ENCODE data around the gene PLA2G4D.

Gene PLA2G4D

GRCh38 chr15:42089942-42090341, 4.4 kb downstream of the PLA2G4D start:
- DNase-seq (ENCODE audit: low spot score): no peak

GRCh38 chr15:42088801-42089640, 5.3 kb downstream of the PLA2G4D start:
- DNase-seq (ENCODE audit: low spot score): no peak

GRCh38 chr15:42087926-42088800, 6.2 kb downstream of the PLA2G4D start:
- no peak for DNase-seq (ENCODE audit: low spot score)

DNA sequence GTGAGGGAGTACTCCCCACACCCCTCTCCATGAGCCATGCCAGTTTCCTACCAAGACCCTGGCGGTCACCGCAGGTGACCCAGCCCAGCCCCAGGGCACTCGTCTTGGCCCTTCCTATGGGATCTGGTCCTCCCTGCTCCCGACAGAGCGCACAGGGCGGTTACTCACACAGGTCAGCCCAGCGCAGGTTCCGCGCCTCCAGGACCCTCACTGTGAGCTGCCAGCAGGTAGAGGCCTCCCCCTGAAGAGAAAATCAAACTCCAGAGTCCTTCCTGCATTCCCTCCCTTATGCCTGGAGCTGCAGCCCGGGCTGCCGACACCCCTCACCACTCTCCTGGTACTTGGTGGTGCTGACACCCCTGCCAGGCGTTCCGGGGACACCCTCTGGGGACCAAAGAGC, 6.9 kb downstream of the PLA2G4D start:
- no peak for DNase-seq (ENCODE audit: low spot score)

DNA sequence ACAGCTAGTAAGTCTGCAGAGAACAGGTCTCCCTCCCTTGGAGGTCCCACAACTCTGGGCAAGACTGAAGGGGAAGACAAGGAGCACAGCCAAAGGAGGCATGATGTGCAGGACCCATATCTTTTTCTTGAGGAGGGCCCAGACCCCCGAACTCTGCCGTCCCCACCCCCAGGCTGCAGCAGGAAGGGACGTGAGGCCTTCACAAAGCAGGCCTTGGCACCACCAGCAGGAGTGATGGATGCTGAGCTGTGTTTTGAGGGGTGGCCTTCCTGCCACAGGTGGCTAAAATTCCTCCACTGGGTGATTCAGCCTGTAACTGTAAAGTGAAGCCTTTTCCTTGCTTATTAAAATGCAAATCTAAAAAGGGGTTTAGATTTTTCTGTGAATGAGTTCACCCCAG, 8.6 kb downstream of the PLA2G4D start:
- no peak for DNase-seq (ENCODE audit: low spot score)

DNA sequence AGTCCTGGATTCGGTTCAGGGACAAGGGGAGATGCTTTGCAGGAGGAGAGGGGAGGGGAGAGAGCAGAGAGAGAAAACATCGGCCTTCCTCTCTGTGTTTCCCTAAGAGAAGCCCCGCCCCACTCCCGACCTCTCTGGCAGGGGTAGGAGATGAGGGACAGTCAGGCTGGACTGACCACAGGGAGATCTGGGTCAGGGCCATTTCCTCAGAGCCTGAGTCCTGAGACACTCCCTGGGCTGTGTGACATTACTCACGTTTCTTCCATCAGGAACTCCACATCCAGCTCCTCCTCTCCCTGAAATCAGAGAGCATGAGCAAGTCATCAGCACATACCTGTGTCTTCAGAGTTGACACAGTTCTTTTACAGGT, 9.1 kb downstream of the PLA2G4D start:
- no peak for DNase-seq (ENCODE audit: low spot score)

- no peak for DNase-seq (ENCODE audit: low spot score)
These were observed 9.7 kb downstream of the PLA2G4D start for GRCh38 chr15:42084465-42085235.

DNA sequence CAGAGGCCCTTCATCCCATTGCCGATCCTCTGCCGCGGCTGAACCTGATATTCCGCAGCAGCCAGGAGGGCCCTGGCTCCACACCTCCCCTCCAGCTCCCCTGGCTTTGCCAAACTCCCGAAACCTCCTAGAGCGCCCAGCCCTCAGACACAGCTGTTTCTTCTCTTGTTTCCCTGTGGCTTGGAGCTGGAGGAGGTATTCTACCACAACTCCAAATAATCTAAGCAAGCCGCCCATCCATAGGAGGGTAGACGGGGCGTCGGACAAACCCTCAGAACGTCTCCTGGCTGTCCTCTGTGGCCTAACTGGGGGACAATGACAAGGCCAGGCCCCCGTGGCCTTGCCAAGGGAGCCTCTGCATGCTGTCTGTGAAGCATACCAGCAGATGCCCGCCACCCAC, 10.4 kb downstream of the PLA2G4D start:
- no peak for DNase-seq (ENCODE audit: low spot score)

- no peak for DNase-seq (ENCODE audit: low spot score)
These were observed 10.8 kb downstream of the PLA2G4D start for GRCh38 chr15:42083605-42083908.

- DNase-seq (ENCODE audit: low spot score): no peak
These were observed 11.3 kb downstream of the PLA2G4D start for GRCh38 chr15:42082823-42083604.

GRCh38 chr15:42082141-42082540, 12.2 kb downstream of the PLA2G4D start:
- no peak for DNase-seq (ENCODE audit: low spot score)

- DNase-seq (ENCODE audit: low spot score): no peak
These were observed 13.2 kb downstream of the PLA2G4D start for GRCh38 chr15:42080919-42081830.

GRCh38 chr15:42080186-42080918, 14.0 kb downstream of the PLA2G4D start:
- DNase-seq (ENCODE audit: low spot score): no peak

- DNase-seq (ENCODE audit: low spot score): no peak
These were observed 14.9 kb downstream of the PLA2G4D start for GRCh38 chr15:42079401-42079908.

GRCh38 chr15:42078903-42079302, 15.5 kb downstream of the PLA2G4D start:
- DNase-seq (ENCODE audit: low spot score): no peak

DNA sequence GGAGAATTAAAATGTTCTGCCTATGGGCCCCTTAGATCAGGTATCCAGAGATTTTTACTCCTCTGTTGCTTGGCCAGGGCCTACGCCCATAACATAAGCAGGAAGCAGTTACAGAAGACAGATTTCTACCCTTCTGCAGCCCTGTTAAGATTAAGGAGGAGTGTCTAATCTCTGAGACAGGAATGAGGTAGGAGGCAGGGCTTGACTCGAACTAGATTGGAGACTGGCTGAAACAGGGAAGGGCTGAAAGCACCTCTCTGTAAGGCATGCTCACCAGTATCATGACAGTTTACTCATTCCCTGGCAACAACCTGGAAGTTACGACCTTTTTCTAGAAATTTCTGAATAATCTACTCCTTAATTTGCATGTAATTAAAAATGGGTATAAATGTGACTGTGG, 16.7 kb downstream of the PLA2G4D start:
- no peak for DNase-seq (ENCODE audit: low spot score)

GRCh38 chr15:42073418-42073817, 20.9 kb downstream of the PLA2G4D start:
- peak; percentile 9 for DNase-seq (ENCODE audit: low spot score)

DNA sequence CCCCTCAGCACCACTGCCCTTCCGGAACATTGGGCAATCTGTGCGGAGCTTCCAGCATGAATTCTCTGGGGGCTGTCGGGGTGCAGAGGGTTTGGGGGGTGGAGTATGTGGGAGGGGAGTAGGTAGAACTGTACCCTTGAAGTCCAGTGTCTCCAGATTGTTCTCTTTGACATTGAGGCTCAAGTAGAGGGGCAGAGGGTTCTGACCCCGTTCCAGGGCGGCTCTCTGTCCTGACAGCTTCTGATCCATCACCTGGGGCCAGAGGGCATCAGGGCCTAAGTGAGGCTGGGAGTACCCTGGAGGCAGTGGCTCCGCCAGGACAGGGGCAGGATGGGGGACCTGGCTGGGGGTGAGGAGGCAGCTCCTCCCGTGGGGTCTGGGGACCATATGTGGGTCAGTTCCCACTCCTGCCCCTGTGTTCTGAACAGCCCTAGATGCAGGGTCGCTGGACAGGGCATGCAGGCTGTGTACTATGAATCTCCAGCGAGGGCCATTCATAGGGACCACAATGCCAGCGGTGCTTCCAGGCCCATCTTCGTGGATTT, 22.1 kb downstream of the PLA2G4D start:
- DNase-seq (ENCODE audit: low spot score): peak; percentile 55

DNA sequence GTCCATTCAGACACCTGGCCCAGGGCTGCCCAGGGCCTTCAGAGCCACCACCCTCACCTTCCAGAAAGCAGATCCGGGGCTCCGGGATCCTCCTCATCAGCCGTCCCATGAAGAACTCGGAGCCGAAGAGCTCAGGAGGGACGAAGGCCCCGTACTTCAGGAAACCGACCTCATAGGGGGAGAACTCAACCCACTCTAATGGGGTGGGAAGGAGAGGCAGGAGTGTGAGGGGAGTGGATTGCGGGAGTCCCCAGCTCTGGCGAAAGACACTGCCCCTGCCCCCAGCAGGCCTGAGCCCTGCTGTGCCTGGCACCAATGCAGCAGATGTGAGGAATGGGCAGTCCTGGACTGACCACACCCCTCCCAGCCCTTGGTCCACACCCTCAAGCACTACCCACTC, 22.6 kb downstream of the PLA2G4D start:
- no peak for DNase-seq (ENCODE audit: low spot score)

DNA sequence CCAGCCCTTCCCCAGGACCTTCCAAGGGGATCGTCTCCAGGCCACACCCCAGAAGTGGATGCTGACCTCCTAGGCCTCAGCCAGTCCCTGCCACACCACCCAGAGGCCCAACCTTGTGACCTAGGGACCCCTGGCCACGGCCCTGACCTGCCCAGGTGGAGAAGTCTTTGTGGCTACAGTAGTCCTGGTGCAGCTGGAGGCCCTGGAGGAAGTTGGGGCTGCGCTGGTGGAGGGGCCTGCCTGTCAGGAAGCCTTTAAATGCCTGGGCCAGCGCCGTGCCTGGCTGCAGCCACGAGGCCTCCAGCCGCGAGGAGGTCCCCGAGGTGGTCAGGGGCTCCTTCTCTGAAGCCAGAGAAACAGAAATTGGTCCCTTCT, 23.4 kb downstream of the PLA2G4D start:
- no peak for DNase-seq (ENCODE audit: low spot score)

All from left forelimb (tissue), 1 donor.